ENCODE measurements around the gene ABCC8. TPM values are rescaled to one million over a fixed set of nuclear protein-coding genes. Genes with fewer than 3 reads are reported as not detected.

The ABCC8 gene
- total RNA-seq, 1 experiment from 2014 or later = not detected

GRCh38 chr11:17513853-17514252 is 37.2 kb upstream of the ABCC8 start:
- no TSS peak for BruUV-seq (replicated peaks)
- CTCF ChIA-PET = no interaction called here
- POLR2A ChIA-PET (ENCODE audit: low non-redundant PET) = no interaction called here
- no peak for TF ChIP-seq EZH2 (IDR thresholded peaks at IDR 0.05; ENCODE audit: borderline replicate concordance, low read depth, low read length, poor library complexity, severe bottlenecking)
- no peak for TF ChIP-seq CTCF (conservative IDR thresholded peaks at IDR 0.05; ENCODE audit: low read depth, low read length)
- no peaks in the 10 kb centered on the region for H3K36me3 ChIP-seq (ENCODE audit: insufficient read depth, low read length, poor library complexity, severe bottlenecking)
- no peak for DNase-seq (ENCODE audit: low spot score)
- H3K9me3 ChIP-seq (ENCODE audit: low read depth, low read length, poor library complexity, severe bottlenecking) = no peaks in the 10 kb centered on the region
- intact Hi-C loops (cut with micrococcal nuclease; ENCODE audit: unreplicated experiment) = no loop called here
- H3K27ac ChIP-seq (ENCODE audit: low read depth, low read length, poor library complexity, severe bottlenecking) = no peak overlapping the region
- no peaks in the 10 kb centered on the region for H3K27me3 ChIP-seq (replicated peaks; ENCODE audit: insufficient read depth, low read depth, low read length, poor library complexity)
- H3K4me3 ChIP-seq (ENCODE audit: low read depth, low read length, poor library complexity, severe bottlenecking) = no peak overlapping the region
- H3K4me1 ChIP-seq (ENCODE audit: insufficient read depth, low read length, poor library complexity, severe bottlenecking) = no peaks in the 10 kb centered on the region

- no peak for DNase-seq (ENCODE audit: low spot score)
- Histone ChIP-seq H3K27ac (ENCODE audit: low read depth, low read length, poor library complexity, severe bottlenecking) (no peak overlapping the region), H3K36me3 (ENCODE audit: insufficient read depth, low read length, poor library complexity, severe bottlenecking) (no peaks in the 10 kb centered on the region), H3K4me1 (ENCODE audit: insufficient read depth, low read length, poor library complexity, severe bottlenecking) (no peaks in the 10 kb centered on the region), H3K4me3 (ENCODE audit: low read depth, low read length, poor library complexity, severe bottlenecking) (no peak overlapping the region), H3K27me3 (replicated peaks; ENCODE audit: insufficient read depth, low read depth, low read length, poor library complexity) (no peaks in the 10 kb centered on the region), H3K9me3 (ENCODE audit: low read depth, low read length, poor library complexity, severe bottlenecking) (no peaks in the 10 kb centered on the region)
- ChIA-PET POLR2A (ENCODE audit: low non-redundant PET) (no interaction called here), CTCF (no interaction called here)
- TF ChIP-seq EZH2 (IDR thresholded peaks at IDR 0.05; ENCODE audit: borderline replicate concordance, low read depth, low read length, poor library complexity, severe bottlenecking) = no peak
- no peak for TF ChIP-seq CTCF (conservative IDR thresholded peaks at IDR 0.05; ENCODE audit: low read depth, low read length)
- intact Hi-C loops (cut with micrococcal nuclease; ENCODE audit: unreplicated experiment) = no loop called here
- BruUV-seq (replicated peaks) = no TSS peak
Measured at GRCh38 chr11:17512101-17512500, 35.5 kb upstream of the ABCC8 start.

- intact Hi-C loops (cut with micrococcal nuclease; ENCODE audit: unreplicated experiment) = no loop called here
- no peak for DNase-seq (ENCODE audit: low spot score)
- TF ChIP-seq CTCF (conservative IDR thresholded peaks at IDR 0.05; ENCODE audit: low read depth, low read length) (no peak), EZH2 (IDR thresholded peaks at IDR 0.05; ENCODE audit: borderline replicate concordance, low read depth, low read length, poor library complexity, severe bottlenecking) (no peak)
- Histone ChIP-seq H3K9me3 (ENCODE audit: low read depth, low read length, poor library complexity, severe bottlenecking) (no peaks in the 10 kb centered on the region), H3K4me3 (ENCODE audit: low read depth, low read length, poor library complexity, severe bottlenecking) (no peak overlapping the region), H3K27ac (ENCODE audit: low read depth, low read length, poor library complexity, severe bottlenecking) (no peak overlapping the region), H3K27me3 (replicated peaks; ENCODE audit: insufficient read depth, low read depth, low read length, poor library complexity) (no peaks in the 10 kb centered on the region), H3K36me3 (ENCODE audit: insufficient read depth, low read length, poor library complexity, severe bottlenecking) (no peaks in the 10 kb centered on the region), H3K4me1 (ENCODE audit: insufficient read depth, low read length, poor library complexity, severe bottlenecking) (no peaks in the 10 kb centered on the region)
- ChIA-PET POLR2A (ENCODE audit: low non-redundant PET) (no interaction called here), CTCF (no interaction called here)
- BruUV-seq (replicated peaks) = no TSS peak
Measured at GRCh38 chr11:17511571-17511970, 34.9 kb upstream of the ABCC8 start.
